GM21619 (cell line): ENCODE measurements around the gene GDAP2.

Source experiments
- ATAC-seq: cut with Tn5 transposase; IDR thresholded peaks from one replicate; pipeline ENCODE4 v1.9.1; 2021; ENCODE audit not compliant: unreplicated experiment

GDAP2 gene

DNA sequence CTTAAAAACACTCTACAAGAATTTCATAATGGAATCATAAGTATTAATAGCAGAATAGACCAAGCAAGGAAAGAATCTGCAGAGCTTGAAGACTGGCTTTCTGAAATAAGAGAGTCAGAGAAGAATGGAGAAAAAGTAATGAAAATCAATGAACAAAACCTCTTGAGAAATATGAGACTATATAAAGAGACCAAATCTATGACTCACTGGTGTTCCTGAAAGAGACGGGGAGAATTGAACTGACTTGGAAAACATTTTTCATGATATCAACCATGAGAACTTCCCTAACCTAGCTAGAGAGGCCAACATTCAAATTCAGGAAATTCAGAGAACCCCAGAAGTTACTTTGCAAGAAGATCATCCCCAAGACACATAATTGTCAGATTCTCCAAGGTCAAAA is 85.6 kb downstream of the GDAP2 start:
- ATAC-seq = no peak

DNA sequence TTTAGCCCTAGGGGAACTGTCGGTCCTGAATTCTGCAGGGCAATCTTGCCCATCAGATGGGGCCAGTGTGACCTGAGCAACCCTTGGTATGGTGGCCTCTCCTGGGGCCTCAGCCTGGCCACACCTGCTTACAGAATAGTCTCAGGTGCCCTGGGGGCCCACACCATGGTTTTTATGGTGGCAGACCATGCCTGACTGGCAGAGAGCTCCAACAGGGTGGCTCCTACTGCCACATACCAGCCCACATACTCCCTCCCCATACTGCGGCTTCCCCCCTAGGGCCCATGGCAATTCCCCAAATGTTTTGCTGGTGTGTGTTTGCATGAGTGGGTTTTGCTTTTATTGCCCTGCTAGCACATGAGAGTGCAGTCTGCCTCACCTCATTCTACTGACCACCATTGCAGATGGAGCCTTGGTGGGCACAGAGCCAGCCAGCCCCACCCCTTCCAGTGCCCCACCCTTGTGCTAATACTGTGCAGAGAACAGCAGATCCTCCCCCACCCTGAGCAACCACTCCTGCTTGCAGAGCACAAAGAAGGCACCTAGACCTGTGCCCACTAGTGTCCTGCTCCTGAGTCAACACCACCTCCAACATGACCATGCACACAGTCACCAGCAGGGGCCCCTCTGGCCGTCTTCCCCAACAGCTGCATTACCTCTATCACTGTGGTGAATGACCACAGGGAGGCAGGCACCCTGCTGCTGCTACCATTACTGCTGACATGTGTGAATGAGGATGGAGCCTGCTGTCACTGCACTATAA is 86.8 kb downstream of the GDAP2 start:
- ATAC-seq = no peak

DNA sequence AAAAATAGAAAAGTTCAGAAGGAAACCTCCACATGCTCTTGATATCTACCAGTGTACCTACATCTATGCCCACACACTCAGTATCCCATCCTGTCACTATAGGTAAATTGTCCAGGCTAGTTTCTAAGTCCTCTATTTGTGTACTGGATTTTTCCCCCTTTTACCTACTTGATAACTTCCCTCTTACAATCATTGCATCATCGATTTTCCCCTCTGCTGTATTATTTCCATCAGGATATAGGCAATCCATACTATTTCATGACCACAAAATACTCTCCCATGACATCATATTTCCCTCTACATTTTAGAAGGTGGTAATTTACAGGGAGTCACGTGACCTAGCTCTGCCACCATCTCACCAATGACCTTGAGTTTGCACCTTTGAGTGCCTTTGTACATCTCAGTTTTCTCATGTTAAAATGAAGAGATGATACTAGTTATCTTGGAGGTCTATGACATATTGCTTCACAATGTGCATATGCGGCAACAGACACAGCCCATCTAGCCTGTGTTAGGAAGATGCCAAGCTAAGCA is 88.2 kb downstream of the GDAP2 start:
- ATAC-seq = no peak

DNA sequence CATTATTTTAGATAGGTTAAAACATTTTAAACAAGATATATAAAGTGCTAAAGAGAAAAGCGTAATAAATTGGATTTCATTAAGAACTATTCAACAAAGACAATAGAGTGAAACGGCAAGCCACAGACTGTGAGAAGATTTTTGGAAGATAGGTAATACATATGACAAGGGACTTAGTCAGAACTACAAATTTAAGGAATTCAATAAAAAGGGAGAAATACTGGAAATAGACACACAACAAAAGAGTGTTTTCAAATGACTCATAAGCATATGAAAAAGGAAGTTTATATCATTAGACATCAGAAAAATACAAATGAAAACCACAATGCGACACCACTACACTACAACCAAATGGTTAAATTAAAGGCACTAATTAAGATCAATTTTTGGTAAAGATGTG is 90.5 kb downstream of the GDAP2 start:
- ATAC-seq = no peak

DNA sequence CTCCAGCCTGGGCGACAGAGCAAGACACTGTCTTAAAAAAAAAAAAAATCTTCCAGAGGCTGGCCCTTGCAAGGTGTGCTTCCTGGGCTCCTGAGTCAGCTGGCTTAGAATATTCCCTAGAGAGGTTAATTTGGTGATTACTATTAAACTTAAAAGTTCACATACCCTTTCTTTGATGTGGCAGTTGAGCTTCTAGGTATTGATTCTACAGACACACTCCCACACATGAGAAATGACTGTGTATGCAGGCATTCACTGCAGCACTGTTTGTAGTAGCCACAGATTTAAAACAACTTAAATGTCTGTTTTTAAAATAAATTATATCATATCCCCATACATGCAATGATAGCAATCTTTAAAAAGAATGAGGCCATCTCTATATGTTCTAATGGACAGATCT is 93.4 kb downstream of the GDAP2 start:
- no peak for ATAC-seq

DNA sequence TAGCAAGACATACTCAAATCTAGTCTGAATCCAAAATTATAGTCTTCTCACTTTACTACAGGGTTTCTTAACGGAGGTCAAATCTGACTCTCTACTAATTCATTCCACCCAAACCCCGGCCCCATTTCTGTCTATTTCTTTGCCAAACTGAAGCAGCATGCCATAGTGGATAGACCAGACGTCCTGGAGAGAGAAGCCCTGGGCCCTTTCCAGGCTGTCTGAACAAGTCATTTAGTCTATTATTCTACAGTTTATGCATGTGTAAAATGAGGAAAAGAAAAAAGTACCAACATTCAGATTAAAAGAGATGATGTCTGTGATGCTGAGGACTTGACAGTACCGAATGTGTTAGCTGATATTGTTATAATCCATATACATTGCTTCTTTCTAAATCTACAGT is 95.0 kb downstream of the GDAP2 start:
- no peak for ATAC-seq

DNA sequence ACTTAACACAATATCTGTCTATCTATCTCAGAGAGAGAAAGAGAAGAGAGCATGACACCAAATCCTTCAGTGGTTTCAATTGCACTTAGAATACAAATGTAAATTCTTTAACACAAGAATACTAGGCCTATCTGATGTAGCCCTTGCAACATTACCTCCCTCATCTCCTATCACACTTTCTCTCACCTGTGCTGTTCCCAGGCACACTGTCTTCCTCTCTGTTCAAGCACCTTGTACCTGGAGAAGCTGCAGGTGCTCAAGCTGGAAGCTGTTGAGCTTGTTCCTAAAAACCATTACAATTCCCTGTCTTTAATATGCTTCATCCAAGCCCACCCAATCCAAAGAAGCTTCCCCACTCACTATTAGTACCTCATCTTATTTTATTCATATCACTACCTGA is 97.0 kb downstream of the GDAP2 start:
- no peak for ATAC-seq

DNA sequence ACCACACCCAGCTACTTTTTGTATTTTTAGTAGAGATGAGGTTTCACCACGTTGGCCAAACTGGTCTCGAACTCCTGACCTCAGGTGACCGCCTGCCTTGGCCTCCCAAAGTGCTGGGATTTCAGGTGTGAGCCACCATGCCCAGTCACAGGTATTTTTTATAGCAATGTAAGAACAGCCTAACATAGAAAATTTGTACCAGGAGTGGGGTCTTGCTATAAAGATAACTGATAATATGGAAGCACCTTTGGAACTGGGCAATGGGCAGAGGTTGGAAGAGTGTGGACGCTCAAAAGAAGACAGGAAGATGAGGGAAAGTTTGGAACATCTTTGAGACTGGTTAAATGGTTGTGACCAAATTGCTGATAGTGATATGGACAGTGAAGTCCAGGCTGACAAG is 99.2 kb downstream of the GDAP2 start:
- ATAC-seq = no peak

DNA sequence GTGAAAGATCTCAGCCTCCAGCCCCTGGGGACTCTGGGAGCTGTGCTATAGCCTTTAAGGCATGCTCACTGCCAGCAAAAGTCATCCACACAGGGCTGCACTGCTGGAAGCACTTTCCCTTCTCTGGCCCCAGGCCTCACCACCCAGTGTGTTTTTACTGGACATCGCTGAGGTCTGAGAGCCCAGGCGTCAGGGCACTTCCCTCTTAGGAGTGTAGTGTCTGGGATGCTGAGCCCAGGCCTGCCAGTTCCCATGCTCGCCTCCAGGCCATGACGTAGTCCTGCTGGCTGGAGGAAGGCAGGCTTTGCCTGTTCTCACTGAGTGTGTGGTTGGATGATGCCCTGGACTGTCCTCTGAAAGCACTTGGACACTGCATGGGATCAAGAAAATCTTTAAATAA is 101.2 kb downstream of the GDAP2 start:
- no peak for ATAC-seq

DNA sequence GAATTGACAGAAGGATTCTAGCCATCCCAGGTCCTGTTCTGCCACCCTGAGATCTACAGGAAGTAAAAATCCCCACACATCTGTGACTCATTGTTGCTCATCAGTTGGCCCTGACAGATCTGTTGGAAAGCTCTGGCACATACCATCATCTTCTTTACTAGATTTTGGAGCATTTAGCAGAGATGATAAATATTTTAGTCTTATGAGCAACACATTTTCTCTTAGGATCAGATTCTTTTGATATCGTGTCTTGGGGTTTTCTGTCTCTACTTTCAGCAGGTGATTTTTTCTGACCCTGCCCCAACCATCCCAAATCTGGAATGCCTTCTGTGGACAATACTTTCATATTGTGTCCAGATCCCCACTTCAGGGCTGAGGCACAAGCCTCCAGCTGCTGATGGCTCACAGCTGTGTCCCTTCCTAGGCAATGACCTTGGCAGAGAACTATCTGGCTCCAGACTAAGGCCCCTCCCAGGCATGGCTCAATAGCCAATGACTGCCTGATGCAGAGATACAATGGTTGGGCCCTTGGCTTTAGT is 102.8 kb downstream of the GDAP2 start:
- ATAC-seq = no peak

DNA sequence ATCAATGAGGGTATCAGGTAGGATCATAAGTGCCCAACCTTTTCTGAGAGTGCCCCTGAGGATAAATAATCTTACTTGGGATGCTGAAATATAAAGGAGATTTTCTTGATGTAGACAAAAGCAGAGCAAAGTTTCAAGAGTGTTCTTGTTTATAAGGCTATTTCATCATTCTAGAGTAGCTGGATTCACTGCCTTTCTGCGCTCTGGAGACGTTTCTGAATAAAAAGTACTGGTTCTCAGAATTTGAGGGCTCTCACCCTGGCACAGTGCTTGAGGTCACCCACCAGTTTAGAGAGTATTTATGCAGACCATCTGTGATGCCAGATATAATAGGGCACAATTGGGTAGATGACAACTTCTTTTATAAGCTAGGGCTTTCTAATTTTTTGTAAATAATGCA is 103.3 kb downstream of the GDAP2 start:
- no peak for ATAC-seq

DNA sequence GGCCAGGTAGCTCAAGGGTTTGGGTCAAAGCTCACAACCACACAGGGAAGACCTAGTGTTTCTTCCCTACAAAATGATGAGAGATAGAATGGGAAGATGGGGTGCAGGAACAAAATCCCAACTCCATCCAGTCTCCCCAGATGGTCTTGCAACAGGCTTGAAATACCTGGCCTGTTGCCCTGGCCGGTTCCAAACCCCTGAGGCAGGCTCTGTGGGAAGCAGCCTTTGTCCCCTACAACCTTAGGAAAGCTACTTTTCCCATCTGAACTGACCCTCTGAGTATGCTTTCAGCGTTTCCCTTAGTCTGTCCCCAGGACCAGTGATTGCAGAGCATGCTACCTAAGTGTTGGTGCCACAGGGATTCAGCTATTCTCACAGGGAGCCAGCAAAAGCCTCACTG is 104.0 kb downstream of the GDAP2 start:
- no peak for ATAC-seq

DNA sequence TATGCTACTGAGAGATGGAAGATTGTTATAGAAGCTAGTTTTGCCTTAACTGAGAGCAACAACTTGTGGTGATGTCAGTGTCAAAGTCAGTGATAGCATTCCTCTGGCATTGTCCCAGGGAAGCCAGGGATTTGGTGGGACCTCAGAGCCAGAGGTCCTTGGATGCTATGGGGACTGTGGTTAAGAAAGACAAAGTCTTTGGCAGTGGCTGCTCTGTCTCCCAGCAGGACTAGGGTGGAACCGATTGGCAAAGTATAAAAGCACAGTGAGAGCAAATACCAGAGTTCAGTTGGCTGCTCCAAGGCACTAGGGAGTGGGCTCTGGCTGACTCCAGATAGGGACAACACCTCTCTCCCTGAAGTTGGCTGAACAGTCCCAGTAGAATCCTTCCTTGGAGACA is 104.8 kb downstream of the GDAP2 start:
- no peak for ATAC-seq

DNA sequence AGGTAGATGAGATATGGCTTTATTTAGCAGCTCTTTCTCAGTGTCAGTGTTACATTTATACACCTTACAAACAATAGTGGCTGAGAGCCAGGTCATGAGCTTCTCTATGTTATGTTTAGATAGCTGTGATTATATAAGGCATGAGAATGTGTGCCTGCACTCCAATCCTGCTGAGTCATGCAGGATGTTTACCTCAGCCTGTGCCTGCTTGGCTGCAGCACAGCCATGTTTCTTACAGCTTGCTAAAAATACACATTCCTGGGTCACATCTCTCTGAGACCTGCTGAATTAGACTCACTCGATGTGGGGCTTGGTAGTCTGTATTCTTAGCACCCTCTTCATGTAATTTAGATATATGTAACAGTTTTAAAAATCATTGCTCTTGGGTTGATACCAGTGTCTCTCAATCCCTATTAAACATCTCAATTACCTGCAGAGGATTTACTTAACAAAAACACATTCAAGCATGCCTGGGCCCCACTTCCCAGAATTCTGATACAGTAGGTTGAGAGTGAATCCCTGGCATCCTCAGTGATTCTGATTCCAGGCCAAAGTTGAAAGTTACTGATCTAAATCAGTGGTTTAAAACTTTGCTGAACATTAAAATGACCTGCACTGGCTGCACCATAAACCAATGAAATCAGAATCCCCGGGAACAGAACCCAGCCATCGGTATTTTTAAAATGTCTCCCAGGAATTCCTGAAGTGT is 107.5 kb downstream of the GDAP2 start:
- ATAC-seq = no peak

DNA sequence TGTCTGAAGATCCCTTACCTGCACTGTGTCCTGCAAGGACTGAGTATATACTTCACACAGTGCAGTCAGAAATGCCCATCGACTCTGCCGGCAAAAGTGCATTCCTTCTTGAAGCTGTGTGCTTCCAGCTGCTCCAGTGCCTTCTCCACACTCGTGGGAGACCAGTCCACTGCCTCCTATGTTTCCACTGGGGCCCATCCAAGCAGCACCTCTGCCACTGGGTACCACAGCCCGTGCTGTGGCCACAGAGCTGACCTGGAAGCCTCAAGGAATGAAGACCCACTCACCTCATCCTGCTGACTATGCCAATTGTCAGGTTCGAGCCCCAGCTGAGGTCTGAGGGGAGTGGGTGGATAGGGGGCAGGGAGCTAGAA is 108.1 kb downstream of the GDAP2 start:
- ATAC-seq = no peak

DNA sequence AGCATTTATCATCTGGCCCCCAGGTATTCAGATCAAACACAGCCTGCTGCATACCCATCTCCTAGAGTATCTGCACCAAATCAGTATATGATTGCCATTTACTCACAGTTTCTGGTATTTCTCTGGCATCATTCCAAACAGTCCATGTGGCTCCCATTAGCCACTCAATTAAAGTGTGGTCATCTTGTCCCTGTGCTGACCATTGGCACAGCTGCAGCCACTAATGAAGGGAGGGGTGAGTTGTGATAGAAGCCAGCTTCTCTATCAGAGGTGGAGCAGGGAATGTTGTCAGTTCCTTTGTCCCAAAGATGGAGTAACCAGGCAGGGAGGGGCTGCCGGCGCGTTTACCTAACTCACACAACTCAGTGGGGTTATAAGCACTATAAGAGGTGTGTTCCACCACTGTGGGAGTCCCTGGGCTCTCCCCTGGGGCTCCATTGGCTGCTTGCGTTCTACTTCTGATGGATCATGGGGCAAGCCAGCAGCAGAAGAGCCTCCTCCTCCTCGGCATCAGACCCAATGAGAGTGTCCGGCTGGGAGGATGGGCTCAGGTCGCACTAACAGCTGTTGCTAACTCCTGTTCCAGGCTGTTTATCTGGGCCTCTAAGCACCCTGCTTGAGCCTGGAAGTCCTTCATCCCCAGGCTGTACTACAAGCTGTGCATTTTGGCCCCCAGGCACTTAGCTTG is 108.6 kb downstream of the GDAP2 start:
- ATAC-seq = no peak

DNA sequence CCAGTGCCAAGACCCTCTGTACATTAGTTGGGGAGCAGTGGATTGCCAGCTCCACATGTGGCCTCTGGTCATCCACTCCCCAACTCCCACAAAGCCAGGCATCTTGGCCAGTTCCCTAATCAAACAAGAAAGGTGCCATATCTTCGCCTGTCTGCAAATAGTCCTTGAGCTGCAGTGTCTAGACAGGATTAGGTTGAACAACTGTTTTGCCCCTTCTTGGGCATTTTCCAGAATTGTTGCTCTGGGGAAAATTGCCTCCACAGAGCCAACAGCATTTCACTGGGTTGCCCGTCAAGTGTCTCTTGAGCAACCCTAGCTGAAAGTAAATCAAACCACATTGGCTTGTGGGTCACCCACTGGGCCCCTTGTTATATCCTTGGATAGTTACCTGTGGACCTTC is 109.3 kb downstream of the GDAP2 start:
- ATAC-seq = no peak

DNA sequence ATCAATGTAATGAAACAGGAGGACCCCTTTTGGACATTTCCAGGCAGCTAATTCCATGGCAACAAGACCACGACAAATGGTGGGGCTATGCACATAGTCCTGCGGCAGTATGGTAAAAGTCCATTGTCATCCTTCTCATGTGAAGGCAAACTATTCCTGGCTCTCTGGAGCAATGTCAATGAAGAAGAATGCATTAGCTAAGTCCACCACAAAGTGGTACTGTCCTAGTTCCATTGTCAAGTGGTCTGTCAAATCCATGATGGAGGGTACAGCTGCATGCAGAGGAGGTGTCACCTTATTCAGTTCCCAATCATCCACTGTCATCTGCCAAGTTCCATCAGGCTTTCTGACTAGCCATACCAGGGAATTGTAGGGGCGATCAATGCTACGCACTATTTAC is 110.1 kb downstream of the GDAP2 start:
- ATAC-seq = no peak

DNA sequence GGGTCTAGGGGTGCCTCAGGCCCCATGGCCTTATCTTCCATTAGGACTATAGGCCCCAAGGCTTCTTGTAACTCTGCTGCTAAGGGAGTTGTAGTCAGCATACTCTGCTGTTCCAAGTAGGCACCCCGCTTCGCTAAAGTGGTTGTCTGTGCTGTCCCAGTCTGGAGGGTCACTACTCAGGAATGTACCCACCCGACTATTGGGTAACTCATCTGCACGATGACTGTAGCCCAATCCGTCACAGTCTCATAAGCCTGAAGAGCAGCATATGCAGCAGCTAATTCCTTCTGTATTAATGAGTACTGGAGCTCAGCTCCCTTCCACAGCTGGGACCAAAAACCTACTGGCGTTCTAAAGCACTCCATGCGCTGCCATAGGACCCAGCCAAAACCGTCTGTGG is 111.0 kb downstream of the GDAP2 start:
- ATAC-seq = no peak

DNA sequence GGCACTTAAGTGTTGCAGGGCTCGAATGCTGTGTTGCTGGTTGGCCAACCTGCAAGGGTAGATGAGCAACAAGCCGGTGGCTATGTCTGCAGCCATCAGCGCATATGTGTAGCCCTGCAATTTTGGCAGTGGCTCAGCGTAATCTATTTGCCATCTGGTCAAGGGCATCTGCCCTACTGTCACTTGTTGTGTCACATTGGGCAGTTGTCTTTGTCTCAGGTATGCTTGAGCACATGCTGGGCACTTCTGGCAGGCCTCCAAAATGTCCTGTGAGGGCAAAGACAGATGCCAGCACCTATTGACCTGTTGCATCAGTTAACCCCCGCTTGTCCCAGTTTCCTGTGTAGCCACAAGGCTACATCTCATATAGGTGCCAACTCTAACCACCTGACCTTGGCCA is 111.8 kb downstream of the GDAP2 start:
- no peak for ATAC-seq

DNA sequence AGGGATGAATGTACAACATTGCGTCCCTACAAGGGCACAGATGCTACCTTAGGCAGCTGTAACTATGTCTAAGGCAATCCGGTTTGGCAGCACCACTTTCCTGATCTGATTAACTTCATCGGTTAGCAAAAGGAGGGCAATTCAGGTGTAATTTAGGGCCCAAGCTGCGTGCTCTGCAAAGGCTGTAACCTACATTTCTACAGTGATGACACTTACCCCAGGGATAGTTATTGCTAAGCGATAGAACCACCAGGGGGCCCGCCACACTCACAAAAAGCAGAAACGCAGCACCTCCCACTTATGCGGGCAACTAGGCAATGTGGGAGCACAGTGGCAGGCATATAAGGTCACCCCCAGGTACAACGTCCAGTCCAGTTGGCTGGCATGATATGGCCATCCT is 113.5 kb downstream of the GDAP2 start:
- ATAC-seq = no peak
